ENCODE data around the gene CDCP1.
A peak's percentile ranks its signal among the peaks of the same experiment; 100 is the strongest.
"Not testable (repeated sequence)": the region's sequence is repeated elsewhere in the genome, so short reads cannot be mapped to it uniquely, and the experiment has no call there.

CDCP1 gene

DNA sequence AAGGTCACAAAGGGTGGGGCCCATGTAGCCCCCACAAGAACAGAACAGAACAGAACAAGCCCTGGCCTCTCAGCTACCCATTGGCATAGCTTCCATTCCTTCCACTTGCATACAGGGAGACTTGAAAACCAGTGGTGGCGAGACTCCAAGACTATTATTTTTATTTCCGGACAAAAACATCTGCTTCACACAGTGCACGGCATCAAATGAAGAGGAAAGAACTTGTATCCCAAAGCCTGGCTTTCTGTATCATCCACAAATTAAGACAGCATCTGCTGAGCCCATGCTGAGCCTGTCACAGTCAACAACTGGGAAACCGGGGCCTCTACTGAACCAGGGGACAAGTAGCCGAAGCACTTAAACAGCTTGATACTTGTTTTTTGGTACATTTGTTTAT, 64.0 kb downstream of the CDCP1 start:
- peak; percentile 15 for DNase-seq

DNA sequence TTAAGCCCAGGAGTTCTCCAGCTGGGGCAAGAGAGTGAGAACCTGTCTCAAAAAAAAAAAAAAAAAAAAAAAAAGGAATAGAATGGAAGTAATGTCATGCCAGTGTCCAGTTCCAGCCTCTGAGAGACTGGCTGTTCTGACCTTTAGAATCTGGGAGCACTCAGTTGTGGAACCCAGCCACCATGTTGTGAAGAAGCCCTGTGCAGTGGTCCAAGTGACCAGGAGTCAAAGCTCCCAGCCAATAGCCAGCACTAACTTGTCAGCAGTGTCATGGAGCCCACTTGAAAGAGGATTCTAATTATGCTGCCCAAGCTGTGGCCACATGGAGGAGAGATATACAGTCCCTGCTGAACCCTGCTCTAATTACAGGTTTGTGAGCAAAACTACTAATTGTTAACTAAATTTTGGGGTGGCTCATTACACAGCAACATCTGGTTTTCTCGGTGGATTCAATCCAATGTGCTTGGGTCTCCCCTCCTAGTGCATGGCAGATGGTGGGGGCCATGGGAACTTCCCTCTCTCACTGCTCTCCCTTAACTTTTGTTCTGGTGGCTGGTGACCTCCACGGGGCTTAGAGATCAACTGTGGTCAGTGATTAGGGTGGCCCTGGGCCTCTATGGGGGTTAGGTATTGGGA, 64.6 kb downstream of the CDCP1 start:
- DNase-seq = no peak

DNA sequence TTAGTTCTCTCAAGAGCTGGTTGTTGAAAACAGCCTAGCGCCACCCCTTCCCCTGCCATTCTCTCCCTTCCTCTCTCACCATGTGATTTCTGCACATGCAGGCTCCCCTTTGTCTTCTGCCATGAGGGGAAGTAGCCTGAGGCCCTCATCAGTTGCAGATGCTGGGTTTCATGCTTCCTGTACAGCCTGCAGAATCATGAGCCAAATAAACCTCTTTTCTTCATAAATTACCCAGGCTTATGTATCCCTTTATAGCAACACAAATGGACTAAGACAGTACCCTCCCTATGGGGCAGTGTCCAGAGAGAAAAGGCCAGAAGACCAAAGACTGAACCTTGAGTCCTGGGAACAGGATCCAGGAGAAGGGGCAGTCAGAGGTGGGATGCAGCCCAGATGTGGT, 65.4 kb downstream of the CDCP1 start:
- DNase-seq = no peak

DNA sequence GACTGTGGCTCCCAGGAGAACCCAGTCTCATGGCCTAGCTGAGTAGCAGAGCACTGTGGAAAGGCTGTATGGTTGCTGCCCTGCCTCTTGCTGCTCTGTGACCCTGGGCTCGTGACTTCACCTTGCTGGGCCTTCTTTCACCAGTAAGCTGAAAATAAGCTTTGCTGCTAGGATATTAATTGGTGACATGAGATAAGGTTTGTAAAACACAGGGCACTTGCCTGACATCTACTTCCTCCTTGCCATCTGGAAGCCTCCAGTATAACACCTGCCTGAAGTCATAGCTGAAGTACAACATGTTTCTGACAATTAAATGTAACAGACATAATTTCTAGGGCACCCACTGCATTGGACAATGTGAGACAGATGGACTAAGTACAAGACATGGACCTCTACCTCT, 66.5 kb downstream of the CDCP1 start:
- DNase-seq = no peak

DNA sequence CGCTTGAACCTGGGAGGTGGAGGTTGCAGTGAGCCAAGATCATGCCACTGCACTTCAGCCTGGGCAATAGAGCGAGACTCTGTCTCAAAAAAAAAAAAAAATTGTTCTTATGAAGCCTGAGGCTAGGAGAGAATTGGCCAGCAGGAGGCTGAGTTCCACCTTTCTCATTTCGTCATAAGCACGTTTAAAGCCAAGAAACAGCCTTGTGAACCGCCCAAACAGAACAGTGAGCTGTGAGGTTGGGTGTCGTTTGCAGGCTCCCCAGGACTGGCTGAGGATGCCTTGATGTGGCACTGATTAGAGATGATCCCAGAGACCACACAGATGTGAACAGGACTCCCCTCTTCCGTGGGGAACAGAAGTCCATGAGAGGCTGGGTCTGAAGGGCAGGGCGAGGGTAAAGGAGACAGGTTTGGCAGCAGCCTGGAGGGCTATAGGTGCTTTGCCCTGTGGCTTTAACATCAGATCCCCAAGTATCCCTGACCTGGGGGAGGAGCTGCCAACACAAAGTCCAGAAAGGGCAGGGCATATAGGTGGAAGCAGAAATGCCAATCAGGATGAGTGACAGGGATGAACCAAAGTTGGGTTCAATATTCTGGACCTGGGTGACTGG, 67.2 kb downstream of the CDCP1 start:
- DNase-seq = no peak

DNA sequence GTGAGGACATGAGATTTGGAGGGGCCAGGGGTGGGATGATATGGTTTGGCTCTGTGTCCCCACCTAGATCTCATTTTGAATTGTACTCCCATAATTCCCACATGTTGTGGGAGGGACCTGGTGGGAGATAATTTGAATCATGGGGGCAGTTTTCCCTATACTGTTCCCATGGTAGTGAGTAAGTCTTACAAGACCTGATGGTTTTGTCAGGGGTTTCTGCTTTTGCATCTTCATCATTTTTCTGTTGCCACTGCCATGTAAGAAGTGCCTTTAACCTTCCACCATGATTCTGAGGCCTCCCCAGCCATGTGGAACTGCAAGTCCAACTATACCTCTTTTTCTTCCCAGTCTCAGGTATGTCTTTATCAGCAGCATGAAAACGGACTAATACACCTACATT, 67.9 kb downstream of the CDCP1 start:
- not testable (repeated sequence) for DNase-seq

DNA sequence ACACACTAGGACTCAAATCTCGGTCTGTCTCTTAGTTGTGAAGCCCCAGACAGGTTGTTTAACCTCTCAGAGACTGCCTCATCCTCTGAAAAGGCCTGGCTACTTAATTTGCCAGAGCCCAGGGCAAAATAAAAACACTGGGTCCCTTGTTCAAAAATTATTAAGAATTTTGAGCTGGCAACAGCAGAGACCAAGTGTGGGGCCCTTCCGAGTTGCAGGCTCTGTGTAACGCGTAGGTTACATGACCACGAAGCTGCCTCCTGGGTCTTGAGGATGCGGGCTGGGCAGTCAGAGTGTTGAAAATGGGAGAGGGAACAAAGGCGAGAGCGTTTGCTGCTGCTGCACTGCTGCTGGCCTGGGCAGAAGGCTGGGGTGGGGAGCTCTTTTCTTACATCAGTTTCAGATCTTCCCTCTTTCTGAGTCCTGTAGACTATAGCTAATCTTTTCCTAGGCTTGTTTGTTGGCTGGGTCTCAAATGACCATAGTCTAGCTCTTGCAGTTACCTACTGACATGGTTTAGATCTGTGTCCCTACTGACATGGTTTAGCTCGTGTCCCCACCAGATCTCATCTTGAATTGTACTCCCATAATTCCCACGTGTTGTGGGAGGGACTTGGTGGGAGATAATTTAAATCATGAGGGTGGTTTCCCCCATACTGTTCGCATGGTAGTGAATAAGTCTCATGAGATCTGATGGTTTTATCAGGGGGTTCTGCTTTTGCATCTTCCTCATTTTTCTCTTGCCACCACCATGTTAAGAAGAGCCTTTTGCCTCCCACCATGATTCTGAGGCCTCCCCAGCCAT, 70.2 kb downstream of the CDCP1 start:
- DNase-seq = no peak

DNA sequence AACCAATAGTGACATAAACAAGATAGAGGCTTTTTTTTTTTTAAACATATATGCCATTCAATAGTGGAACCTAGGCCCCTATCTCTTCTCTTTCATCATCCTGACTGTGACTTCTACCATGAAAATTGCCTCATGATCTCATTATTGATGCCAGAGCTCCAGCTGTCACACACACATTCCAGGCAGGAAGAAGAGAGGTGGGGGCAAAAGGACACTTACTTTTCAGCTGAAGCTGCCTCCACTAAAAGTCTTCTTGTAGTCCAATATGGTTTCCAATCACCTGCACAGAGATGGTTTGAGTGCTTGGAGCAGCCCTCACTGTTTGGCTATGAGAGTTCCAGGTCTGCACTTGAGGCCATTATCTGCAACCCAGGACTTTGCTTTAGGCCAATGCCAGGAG, 75.1 kb downstream of the CDCP1 start:
- DNase-seq = no peak

DNA sequence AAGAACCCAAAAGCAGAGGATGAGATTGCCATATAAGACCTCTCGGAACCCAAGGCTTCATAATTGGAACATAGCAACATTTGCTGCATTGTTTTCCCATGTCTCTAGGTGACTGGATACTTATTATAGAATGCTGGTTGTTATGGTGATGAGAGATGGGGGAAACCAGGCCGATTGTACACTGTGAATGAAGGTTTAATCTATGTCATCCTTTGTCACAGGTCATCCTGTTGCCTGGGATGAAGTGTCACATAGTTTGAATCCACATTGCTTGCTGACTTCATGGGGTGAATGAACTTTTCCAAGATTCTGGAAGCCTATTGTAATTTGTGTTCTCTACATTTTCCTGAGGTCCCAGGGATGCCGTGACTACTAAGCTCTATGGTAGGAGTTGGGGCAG, 78.2 kb downstream of the CDCP1 start:
- DNase-seq = no peak

DNA sequence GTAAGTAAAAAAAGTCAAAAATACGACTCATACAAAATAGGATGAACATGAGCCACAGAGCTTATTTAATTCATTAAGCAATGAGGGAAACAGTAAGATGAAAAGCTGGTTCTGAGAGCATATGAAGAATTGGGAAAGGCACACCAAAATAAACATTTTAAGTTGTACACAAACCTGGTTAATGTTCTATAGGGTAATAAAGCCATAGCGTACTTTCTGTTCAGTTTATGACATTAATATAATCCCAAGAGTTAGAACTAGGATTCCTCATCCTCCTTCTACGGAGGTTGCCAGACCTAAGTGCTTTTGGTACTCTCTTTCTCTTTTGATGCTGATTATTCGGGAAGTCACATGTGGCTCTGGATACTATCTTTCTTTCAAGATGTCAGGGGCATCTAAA, 78.7 kb downstream of the CDCP1 start:
- DNase-seq = no peak

DNA sequence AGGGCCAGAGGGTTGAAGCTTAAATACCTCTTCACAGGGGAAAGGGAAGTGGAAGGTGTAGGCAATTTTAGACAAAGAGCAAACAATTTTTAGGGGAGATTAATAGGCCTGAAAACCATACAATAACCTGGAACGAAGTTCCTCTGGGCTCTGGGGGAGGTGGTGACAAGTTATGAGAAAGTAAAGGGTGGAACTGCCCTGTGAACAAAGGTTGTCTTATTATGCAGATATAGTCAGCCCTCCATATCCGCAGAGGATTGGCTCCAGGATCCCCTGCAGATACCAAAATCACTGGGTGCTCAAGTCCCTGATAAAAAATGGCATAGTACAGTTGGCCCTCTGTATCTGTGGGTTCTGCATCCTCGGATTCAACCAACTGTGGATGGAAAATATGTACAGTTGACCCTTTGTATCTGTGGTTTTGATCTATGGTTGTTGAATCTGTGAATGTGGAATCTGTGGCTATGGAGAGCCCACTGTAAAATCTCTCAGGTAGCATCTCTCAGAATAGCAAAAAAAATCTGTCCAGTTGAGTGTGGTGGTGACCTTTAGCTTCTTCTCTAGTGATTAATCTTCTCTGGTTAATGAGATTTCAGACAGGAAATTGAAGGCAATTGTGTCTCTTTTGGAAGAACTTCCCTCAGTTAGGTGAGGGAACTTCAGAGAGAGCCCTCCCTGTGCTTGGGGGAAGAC, 79.9 kb downstream of the CDCP1 start:
- DNase-seq = no peak

DNA sequence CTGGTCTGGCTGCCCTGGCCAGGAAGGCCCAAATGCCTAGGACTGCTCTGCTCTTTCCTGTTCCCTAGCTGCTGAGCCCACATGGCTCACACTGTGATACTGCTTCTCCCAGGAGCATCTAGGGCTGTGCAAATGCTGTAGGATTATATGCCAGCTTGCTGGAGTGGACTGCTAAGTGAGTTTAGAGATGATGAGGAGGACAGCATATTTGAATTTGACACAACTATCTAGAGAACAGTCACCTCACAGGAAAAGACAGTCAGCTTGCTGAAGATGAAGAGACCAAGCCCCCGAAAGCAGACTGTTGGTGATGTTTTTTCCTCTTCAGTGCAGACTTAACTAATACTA, 80.8 kb downstream of the CDCP1 start:
- no peak for DNase-seq

DNA sequence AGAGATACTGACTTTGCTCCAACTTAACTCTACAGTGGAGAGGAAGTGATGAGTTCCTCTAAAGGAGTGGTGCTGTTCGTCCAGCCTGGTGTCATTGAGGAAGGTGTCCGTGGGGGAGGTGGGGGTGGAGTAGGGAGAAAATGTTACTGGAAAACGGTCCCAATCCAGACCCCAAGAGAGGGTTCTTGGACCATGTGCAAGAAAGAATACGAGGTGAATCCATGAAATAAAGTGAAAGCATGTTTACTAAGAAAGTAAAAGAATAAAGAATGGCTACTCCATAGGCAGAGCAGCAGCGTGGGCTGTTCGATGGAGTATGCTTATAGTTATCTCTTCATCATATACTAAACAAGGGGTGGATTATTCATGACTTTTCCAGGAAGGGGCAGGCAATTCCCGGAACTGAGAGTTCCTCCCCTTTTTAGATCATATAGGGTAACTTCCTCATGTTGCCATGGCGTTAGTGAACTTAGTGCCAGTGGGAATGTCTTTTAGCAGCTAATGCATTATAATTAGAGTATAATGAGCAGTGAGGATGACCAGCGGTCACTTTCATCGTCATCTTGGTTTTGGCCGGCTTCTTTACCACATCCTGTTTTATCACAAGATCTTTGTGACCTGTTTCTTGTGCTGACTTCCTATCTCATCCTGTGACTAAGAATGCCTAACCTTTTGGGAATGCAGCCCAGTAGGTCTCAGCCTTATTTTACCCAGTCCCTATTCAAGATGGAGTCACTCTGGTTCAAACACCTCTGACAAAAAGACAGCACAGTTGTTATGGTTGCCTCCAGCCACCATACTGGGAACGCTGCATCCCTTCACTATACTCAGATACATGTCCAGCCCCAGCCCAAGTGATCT, 81.4 kb downstream of the CDCP1 start:
- no peak for DNase-seq

DNA sequence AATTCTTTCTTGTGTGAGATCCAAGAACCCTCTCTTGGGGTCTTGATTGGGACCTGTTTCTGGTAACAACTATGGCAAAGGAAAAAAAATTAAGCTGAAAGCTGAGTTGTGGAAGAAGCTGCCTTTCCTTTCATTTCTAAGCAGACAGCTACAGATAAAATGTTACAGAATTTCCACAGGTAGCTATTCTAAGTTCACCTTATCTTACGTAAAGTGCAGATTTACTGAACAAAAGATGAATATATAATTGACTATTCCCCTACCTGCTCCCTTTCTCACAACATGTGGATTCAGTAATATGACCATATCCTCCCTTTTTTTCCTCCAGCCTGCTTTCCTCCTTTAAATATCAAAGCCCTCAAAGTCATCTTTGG, 83.5 kb downstream of the CDCP1 start:
- no peak for DNase-seq

DNA sequence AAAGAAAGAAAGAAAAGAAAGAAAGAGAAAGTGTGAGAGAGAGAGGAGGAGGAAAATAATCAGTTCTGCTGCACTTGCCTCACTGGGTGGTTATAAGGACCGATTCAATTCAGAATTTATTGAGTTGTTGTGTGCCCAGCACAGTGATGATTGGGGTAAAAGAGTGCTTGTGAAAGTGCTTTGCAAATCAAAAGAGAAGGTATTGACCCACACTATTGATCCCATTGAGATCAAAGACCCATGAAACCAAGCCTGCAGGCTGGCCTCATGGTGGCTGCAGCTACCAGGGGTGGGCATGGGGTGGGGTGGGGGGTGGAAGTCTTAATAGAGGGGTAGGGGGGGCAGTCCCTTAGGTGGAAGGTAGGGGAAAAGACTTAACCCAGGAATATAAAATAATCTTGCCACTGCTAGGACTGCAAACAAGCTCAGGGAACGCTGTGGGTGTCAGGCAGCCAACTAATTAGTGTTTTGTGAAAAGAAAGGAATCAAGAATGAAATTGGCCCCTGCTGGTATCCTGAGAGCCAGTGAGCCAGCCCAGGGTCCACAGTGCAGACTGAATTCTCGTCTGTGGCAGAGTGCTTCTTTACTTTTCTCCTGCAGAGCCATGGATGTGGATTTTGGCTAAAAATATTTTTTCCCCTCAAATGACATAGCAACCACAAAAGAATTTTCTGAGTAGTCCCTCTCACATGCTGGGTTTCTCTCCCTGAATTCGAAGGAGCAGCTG, 85.8 kb downstream of the CDCP1 start:
- no peak for DNase-seq

DNA sequence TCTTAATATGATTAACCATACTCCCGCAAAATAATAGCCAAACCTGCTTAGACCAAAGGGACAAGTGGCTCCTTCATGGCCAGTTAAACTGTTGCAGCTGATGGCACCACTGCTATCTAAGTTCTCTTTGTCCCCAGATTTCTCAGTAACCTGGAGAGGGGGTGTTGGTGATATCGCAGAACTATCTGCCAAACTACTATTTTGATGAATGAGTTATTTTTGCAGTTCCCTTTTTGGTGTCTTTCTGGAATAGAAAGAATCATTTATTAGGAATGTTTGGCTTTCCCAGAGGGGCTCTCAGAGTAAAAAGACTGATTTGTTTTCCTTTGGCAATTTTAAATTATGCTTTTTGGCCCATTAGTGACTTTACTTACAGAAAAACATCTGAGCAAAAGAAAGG, 87.0 kb downstream of the CDCP1 start:
- DNase-seq = no peak

DNA sequence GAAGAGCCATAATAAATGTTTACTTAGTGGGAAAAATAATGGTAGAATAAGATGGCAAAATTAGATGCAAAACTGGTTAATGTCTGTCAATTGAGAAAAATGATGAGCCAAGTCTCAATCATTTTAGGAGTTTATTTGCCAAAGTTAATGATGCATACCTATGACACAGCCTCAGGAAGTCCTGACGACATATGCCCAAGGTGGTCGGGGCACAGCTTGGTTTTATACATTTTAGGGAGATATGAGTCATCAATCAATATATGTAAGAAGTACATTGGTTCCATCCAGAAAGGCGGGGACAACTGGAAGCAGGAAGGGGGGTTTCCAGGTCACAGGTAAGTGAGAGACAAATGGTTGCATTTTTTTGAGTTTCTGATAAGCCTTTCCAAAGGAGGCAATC, 88.6 kb downstream of the CDCP1 start:
- DNase-seq = no peak

DNA sequence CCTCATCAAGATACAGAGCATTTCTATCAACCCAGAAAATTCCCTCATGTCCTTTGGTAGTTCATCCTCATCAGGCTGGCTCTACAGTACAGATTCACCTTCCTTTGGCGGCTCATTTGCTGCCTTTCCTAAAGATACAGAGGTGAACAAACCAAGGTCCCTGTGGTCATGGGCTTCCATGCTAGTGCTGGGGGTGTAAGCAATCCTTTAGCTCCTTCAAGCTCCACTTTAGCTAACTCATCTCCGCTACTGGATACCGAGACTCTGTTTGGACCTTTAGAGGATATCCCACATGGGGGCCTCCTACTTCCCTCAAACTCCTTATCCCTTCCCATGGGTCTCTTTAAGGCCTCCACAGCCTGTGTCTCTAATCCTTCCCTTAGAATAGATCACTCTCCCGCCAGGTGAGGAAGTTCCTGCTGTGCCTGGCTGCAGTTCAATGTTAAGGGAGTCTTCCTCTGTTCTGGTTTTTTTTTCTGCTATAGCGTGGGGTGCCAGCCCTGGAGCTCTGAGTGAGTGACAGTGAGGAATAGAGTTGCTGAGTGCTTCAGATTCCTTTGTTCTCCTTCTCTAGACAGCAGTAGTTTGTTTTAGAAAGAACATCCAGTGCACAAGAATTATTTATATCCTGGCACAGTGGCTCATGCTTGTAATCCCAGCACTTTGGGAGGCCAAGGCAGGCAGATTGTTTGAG, 89.4 kb downstream of the CDCP1 start:
- no peak for DNase-seq

DNA sequence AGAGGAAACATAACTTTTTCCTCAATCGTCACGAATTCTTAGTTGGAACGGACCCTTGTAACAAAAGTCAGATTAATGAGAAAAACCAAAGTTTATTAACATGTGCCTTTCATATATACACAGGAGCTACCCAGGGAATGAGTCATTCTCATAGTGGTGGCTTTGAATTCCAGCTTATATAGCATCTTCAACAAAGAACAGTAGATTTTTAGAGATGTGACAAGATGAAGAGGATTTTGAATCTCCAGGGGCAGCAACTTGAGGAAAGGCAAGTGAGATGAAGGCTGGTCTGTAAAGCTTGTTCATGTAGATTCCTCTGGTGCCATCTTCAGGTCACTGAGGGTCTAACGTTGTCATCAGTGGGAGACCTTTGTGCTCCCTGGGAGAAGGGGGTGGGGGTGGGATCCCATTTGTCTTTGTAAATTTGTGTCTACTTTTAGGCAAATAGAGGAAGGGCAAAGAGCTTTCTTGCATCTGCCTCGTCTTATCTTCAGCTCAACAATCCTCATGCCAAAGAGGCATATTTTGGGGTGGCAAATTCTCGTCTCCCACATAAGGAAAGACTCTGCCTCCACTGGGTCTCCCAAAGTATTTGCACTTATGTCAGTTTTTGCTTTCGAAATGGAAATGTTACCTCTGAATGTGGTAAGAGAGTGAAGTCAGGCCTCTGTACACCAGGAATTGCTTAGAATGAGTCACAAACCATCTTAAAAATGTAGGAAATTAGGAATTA, 90.6 kb downstream of the CDCP1 start:
- no peak for DNase-seq

DNA sequence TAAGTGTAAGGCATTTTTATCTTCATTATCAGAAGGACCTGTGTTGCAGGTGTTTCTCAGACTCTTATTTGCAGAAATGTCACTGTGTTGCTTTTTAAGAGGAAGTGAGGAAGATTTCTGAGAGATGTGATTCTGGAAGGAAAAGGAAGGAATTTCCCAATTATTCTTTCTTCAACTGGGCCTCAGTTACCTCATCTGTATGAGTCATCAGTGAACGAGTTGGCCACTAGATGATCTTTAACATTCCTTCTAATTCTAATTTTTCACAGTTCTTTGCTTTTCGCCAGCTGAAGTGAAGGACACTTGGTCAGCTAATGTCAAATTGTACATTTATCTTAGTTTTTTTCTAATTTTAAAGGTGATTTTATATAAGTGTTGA, 91.2 kb downstream of the CDCP1 start:
- DNase-seq = no peak

All from NCI-H1694 treated with DMSO at 0.1 percent for 48 hours (cell line).